Measurements from ENCODE around the gene MYBPHL.

- TF ChIP-seq CTCF (IDR thresholded peaks at IDR 0.05) = no peak
- TF ChIP-seq POLR2AphosphoS5 (IDR thresholded peaks at IDR 0.05) = no peak
Observed at GRCh38 chr1:109257682-109258421, 49.0 kb downstream of the MYBPHL start.
